GM21447 (cell line): ENCODE data around the gene ART5.
A peak's percentile ranks its signal among the peaks of the same experiment; 100 is the strongest.
"Not testable (repeated sequence)": the region's sequence is repeated elsewhere in the genome, so short reads cannot be mapped to it uniquely, and the experiment has no call there.

Experiments used
- ATAC-seq: cut with Tn5 transposase; IDR thresholded peaks from one replicate; pipeline ENCODE4 v1.9.1; 2021; ENCODE audit not compliant: unreplicated experiment

The ART5 gene

DNA sequence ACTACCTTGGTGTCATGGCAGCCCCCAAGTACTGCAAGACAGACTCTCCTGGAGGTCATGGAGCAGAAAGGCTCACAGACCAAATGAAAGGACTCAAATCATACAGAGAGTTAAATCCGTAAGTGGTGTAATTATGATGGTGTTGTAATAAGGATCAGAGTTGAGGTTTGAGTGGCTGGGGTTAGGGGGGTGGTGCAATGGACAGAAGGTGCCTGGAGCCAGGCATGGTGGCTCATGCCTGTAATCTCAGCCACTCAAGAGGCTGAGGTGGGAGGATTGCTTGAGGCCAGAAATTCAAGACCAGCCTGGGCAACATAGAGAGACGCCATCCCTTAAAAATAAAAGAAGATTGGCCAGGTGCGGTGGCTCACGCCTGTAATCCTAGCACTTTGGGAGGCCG is 18.7 kb downstream of the ART5 start:
- no peak for ATAC-seq

GRCh38 chr11:3622521-3622920 is 19.3 kb downstream of the ART5 start:
- no peak for ATAC-seq

GRCh38 chr11:3617990-3618389 is 23.8 kb downstream of the ART5 start:
- no peak for ATAC-seq

DNA sequence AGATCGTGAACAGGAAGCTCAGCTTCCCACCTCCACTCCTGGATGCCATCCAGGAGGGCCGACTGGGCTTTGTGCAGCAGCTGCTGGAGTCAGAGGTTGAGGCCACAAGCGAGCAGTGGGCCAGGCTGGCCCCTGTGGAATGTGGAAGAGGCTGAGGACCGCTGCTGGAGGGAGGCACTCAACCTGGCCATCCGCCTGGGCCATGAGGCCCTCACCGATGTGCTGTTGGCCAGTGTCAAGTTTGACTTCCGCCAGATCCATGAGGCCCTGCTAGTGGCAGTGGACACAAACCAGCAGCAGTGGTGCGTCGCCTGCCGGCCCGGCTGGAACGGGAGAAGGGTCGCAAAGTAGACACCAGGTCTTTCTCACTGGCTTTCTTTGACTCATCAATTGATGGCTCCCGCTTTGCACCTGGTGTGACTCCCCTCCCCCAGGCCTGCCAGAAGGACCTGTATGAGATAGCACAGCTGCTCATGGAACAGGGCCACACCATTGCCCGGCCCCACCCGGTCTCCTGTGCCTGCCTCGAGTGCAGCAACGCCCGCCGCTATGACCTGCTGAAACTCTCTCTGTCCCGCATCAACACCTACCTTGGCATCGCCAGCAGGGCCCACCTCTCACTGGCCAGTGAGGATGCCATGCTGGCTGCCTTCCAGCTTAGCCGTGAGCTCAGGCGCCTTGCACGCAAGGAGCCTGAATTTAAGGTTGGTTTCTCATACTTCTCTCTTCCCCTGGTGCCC is 24.9 kb downstream of the ART5 start:
- ATAC-seq, result no peak

- ATAC-seq, result no peak
These were observed 25.8 kb downstream of the ART5 start for GRCh38 chr11:3615998-3616397.

- ATAC-seq, result peak; percentile 78
These were observed 27.0 kb downstream of the ART5 start for GRCh38 chr11:3614742-3615171.

DNA sequence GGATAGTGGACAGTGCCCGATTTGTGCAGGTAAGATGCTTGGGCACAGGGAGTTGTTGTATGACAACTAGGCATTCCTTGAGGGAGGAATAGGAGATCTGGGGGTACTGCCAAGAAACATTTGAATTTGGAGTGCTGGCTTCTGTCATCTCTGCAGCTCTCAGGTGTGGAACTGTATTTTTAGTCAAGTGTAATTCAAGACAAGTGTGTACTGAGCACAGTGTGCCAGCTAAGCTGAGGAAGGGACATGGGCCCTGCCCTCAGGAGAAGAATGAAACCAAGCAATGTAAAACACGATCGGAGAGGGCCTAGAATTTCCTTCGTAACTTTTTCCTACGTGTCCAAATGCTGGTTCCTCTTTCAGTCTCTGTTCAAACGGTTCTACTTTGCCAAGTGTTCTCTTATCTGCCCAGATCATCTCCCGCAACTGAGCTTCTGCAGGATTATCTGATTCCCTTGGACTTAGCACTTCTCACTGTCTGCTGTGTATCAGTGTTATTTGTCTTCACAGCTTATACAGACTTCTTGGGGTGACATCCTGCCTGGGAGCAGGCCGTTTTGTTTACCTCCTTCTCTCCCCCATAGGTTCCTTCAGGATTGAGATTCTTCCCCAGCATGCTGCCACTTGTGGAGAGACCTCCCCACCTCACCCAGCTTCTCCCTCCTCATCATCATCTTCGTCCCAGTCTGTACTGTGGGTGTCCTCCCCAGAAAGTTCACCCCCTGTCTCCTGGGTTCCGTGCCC is 27.6 kb downstream of the ART5 start:
- ATAC-seq, result peak; percentile 34

DNA sequence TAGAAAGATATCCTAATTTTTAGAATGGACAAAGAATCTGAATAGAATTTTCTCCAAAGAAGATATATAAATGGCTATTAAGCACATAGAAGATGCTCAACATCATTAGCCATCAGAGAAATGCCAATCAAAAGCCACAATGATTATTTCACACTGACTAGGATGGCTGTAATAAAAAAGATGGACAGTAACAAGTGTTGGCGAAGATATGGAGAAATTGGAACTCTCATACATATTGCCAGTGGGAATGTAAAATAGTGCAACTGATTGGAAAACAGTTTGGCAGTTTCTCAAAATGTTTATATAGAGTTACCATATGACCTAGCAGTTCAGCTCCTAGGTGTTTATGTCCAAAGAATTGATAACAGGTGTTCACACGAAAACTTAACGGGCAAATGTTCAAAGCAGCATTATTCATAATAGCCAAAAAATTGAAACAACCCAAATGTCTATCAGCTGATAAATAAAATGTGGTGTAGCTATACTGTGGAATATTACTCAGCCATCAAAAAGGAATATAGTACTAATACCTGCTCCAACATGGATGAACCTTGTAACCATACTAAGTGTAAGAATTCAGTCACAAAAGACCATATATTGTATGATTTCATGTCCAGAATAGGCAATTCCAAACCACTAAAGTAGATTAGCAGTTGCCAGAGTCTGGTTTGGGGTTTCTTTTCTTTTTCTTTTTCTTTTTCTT is 29.7 kb downstream of the ART5 start:
- ATAC-seq, result no peak

DNA sequence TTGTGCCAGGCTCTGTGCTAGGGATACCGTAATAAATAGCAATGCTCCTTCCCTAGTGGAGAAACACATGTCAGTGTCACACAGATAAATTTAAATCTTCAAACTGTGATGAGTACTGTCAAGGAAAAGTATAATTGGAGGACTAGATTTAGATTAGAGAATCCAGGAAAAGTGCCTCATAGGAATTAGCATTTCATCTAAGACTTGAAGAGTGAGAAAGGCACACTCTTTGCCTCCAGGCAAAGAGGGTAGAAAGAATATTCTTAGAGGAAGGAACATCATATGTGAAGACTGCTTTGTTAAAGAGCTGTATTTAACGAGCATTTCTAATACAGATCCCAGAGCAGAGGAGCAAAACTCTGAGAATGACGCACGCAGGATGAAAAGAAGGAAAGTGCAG is 30.9 kb downstream of the ART5 start:
- no peak for ATAC-seq

- peak; percentile 51 for ATAC-seq
These were observed 32.2 kb downstream of the ART5 start for GRCh38 chr11:3609416-3610265.

DNA sequence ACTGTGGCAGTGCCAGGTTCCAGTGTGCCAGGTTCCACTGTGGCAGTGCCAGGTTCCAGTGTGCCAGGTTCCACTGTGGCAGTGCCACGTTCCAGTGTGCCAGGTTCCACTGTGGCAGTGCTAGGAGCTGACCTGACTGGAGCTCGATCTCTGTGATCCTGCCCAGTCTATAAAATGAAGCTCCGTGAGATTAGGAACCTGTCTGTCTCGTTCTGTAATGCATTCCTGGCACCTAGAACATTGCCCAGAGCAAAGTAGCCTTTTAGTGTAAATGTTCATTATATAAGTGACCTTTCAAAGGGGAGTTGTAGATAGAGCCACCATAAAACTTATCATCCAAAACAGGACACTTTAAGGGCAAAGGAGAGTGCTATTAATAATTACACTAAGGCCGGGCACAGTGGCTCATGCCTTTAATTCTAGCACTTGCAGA is 36.0 kb downstream of the ART5 start:
- no peak for ATAC-seq

- no peak for ATAC-seq
These were observed 36.5 kb downstream of the ART5 start for GRCh38 chr11:3605283-3605662.

DNA sequence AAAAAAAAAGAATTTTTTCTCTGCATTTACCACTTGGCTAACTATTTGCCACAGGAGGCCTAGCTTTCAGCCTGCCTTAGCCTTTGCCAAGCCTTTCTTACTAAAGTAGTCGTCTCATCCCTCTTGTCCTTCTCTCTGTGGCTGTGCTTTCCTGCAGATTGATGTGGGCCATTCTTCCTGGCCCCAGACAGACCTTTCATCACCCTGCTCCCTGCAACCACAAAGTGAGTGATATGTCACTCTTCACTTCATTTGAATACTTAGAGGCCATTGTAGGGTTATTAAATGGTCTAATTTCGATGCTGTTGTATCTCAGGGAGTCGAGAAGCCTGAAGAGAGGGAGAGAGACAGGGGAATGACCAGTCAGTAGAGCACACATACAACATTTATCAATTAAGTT is 37.6 kb downstream of the ART5 start:
- ATAC-seq, result no peak

- not testable (repeated sequence) for ATAC-seq
These were observed 41.6 kb downstream of the ART5 start for GRCh38 chr11:3600201-3600600.

DNA sequence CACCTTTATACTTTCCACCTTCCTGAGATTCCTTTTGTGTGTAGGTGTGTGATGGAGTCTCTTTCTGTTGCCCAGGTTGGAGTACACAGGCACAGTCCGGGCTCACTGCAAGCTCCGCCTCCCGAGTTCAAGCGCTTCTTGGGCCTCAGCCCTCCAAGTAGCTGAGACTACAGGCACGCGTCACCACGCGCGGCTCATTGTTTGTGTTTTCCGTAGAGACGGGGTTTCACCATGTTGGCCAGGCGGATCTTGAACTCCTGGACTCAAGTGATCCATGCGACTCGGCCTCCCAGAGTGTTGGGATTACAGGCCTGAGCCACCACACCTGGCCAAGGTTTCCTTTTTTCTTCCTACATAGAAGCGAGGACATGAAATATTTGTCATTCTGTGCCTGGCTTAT is 44.0 kb downstream of the ART5 start:
- ATAC-seq, result not testable (repeated sequence)

GRCh38 chr11:3591326-3591725 is 50.5 kb downstream of the ART5 start:
- not testable (repeated sequence) for ATAC-seq

- ATAC-seq, result not testable (repeated sequence)
These were observed 51.6 kb downstream of the ART5 start for GRCh38 chr11:3590193-3590592.

DNA sequence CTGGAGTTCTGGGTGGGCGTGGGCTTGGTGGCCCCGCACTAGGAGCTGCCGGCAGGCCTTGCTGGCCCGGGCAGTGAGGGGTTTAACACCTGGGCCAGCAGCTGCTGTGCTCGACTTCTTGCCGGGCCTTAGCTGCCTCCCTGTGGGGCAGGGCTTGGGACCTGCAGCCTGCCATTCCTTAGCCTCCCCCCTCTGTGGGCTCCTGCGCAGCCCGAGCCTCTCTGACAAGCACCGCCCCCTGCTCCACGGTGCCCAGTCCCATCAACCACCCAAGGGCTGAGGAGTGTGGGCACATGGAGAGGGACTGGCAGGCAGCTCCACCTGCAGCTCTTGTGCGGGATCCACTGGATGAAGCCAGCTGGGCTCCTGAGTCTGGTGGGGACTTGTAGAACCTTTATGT is 53.0 kb downstream of the ART5 start:
- ATAC-seq, result not testable (repeated sequence)
